Measurements from ENCODE around the gene BRAP. TPM values are rescaled to one million over a fixed set of nuclear protein-coding genes. Genes with fewer than 3 reads are reported as not detected.

BRAP gene, protein sequence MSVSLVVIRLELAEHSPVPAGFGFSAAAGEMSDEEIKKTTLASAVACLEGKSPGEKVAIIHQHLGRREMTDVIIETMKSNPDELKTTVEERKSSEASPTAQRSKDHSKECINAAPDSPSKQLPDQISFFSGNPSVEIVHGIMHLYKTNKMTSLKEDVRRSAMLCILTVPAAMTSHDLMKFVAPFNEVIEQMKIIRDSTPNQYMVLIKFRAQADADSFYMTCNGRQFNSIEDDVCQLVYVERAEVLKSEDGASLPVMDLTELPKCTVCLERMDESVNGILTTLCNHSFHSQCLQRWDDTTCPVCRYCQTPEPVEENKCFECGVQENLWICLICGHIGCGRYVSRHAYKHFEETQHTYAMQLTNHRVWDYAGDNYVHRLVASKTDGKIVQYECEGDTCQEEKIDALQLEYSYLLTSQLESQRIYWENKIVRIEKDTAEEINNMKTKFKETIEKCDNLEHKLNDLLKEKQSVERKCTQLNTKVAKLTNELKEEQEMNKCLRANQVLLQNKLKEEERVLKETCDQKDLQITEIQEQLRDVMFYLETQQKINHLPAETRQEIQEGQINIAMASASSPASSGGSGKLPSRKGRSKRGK
- polyA plus RNA-seq (2012; rRNA removed) = 11.4 and 11.7 TPM in 2 replicates
- 13.8 and 14.4 TPM in 2 replicates for polyA plus RNA-seq (2012; cell fraction: cytosol; rRNA removed)
- 10.4 and 12.4 TPM in 2 replicates for polyA plus RNA-seq (2012; cell fraction: nucleus; rRNA removed)

GRCh38 chr12:111685811-111686573, at the start of gene BRAP, which contains the start of gene ACAD10:
TSS of gene BRAP (minus strand) at chr12:111685956. CDS start at chr12:111685792, 164 bp downstream.
TSS of gene ACAD10 (plus strand) at chr12:111686053. CDS start at chr12:111692710, 6,657 bp downstream.
- Histone ChIP-seq H3K9me3 (no peaks in the 10 kb centered on the region), H3K27me3 (ENCODE audit: insufficient read depth) (no peaks in the 10 kb centered on the region), H2AFZ (ENCODE audit: low read depth) (peak within 1 kb of the TSS; percentile 93), H3K9me2 (no peaks in the 10 kb centered on the region), H3K79me2 (ENCODE audit: insufficient read depth) (peaks cover 70% of the 10 kb centered on the region), H3K4me1 (ENCODE audit: control insufficient read depth in 1 of 2, insufficient read depth in 2 of 2, low read depth in 1 of 2, low read length in 1 of 2) (peaks cover 6 to 16% of the 10 kb centered on the region in 2 experiments; a peak in 2 of 4 replicates), H4K20me1 (ENCODE audit: insufficient read depth) (0 out of 2 replicates have a peak, but pooled peaks cover 3% of the 10 kb centered on the region), H3K4me3 (ENCODE audit: low read depth in 2 of 2, low read length in 1 of 2) (peak within 1 kb of the TSS; percentile 81 to 100), H3K9ac (peak within 1 kb of the TSS; percentile 94), H3F3A (replicated peaks; ENCODE audit: insufficient read depth) (no peaks in the 10 kb centered on the region), H3K27ac (ENCODE audit: low read depth in 2 of 2, low read length in 1 of 2) (peak within 1 kb of the TSS; percentile 72 to 83), H3K4me2 (peak within 1 kb of the TSS; percentile 84), H3K36me3 (replicated peaks in 1 of 2; ENCODE audit: control insufficient read depth in 1 of 2, insufficient read depth in 2 of 2, low read length in 1 of 2) (peaks cover 13 to 18% of the 10 kb centered on the region in 2 experiments)
- POLR2A ChIA-PET = interaction anchor here (0.6 to 1.2 kb wide), 4 partner anchors 8 to 1527 kb away, joined by 3 to 6 read pairs (median 4); no protein-coding TSS in a partner anchor
- 5% methylated on average over 15 of the region's 63 CpGs for WGBS (ENCODE audit: low lambda C conversion rate)
- DNase-seq = peak; percentile 98
- CTCF ChIA-PET = interaction anchor here (1.6 to 2.1 kb wide), 2 partner anchors 12 to 234 kb away, joined by 4 to 8 read pairs; no protein-coding TSS in a partner anchor
- TF ChIP-seq YY1 (IDR thresholded peaks at IDR 0.05; ENCODE audit: low read depth) (no peak), TAF1 (IDR thresholded peaks at IDR 0.05; ENCODE audit: borderline replicate concordance, low read depth, low read length) (peak; percentile 86), CTCF (IDR thresholded peaks at IDR 0.05) (peak; percentile 8; the same call in 1 of the 2 replicates), TEAD4 (IDR thresholded peaks at IDR 0.05; ENCODE audit: borderline replicate concordance, insufficient read depth) (no peak), FOXJ3 (CRISPR knock-in tag; IDR thresholded peaks at IDR 0.05) (no peak), RFX5 (IDR thresholded peaks at IDR 0.05; ENCODE audit: low read length) (no peak), JUND (IDR thresholded peaks at IDR 0.05) (no peak), ELF1 (IDR thresholded peaks at IDR 0.05) (peak; percentile 98), CHD2 (IDR thresholded peaks at IDR 0.05; ENCODE audit: low read length, partially characterized antibody) (peak; percentile 74), NFIC (IDR thresholded peaks at IDR 0.05; ENCODE audit: borderline replicate concordance) (no peak), EP300 (IDR thresholded peaks at IDR 0.05; ENCODE audit: borderline replicate concordance in 1 of 2, low read depth in 1 of 2, low read length in 1 of 2) (no peak), PBX3 (IDR thresholded peaks at IDR 0.05) (0 out of 2 replicates have a peak, but pooled peaks have one; percentile 3), RCOR1 (IDR thresholded peaks at IDR 0.05; ENCODE audit: low read length) (no peak; the same call in 1 of the 2 replicates), MXI1 (IDR thresholded peaks at IDR 0.05; ENCODE audit: low read depth, low read length) (peak; percentile 86), TCF12 (IDR thresholded peaks at IDR 0.05) (no peak), GABPA (IDR thresholded peaks at IDR 0.05; ENCODE audit: low read depth) (peak; percentile 87), SIN3A (IDR thresholded peaks at IDR 0.05; ENCODE audit: borderline replicate concordance, low read depth, low read length) (no peak; the same call in 1 of the 2 replicates), NRF1 (IDR thresholded peaks at IDR 0.05; ENCODE audit: low read depth, low read length) (peak; percentile 63), SMC3 (IDR thresholded peaks at IDR 0.05; ENCODE audit: low read depth, low read length) (no peak)
- TF ChIP-seq, protein P1, sequence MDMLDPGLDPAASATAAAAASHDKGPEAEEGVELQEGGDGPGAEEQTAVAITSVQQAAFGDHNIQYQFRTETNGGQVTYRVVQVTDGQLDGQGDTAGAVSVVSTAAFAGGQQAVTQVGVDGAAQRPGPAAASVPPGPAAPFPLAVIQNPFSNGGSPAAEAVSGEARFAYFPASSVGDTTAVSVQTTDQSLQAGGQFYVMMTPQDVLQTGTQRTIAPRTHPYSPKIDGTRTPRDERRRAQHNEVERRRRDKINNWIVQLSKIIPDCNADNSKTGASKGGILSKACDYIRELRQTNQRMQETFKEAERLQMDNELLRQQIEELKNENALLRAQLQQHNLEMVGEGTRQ (IDR thresholded peaks at IDR 0.05; ENCODE audit: borderline replicate concordance, low read depth, low read length) = no peak
- TF ChIP-seq, protein P2, sequence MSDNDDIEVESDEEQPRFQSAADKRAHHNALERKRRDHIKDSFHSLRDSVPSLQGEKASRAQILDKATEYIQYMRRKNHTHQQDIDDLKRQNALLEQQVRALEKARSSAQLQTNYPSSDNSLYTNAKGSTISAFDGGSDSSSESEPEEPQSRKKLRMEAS (IDR thresholded peaks at IDR 0.05; ENCODE audit: low read depth) = peak; percentile 89
- TF ChIP-seq, protein P3, sequence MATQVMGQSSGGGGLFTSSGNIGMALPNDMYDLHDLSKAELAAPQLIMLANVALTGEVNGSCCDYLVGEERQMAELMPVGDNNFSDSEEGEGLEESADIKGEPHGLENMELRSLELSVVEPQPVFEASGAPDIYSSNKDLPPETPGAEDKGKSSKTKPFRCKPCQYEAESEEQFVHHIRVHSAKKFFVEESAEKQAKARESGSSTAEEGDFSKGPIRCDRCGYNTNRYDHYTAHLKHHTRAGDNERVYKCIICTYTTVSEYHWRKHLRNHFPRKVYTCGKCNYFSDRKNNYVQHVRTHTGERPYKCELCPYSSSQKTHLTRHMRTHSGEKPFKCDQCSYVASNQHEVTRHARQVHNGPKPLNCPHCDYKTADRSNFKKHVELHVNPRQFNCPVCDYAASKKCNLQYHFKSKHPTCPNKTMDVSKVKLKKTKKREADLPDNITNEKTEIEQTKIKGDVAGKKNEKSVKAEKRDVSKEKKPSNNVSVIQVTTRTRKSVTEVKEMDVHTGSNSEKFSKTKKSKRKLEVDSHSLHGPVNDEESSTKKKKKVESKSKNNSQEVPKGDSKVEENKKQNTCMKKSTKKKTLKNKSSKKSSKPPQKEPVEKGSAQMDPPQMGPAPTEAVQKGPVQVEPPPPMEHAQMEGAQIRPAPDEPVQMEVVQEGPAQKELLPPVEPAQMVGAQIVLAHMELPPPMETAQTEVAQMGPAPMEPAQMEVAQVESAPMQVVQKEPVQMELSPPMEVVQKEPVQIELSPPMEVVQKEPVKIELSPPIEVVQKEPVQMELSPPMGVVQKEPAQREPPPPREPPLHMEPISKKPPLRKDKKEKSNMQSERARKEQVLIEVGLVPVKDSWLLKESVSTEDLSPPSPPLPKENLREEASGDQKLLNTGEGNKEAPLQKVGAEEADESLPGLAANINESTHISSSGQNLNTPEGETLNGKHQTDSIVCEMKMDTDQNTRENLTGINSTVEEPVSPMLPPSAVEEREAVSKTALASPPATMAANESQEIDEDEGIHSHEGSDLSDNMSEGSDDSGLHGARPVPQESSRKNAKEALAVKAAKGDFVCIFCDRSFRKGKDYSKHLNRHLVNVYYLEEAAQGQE (IDR thresholded peaks at IDR 0.05; ENCODE audit: low read depth, low read length) = 0 out of 2 replicates have a peak, but pooled peaks have one; percentile 37
